Lower lobe of right lung (tissue), 2 donors: ENCODE measurements around the gene GDPD1. TPM values are rescaled to one million over a fixed set of nuclear protein-coding genes. Genes with fewer than 3 reads are reported as not detected.
"Not testable (repeated sequence)": the region's sequence is repeated elsewhere in the genome, so short reads cannot be mapped to it uniquely, and the experiment has no call there.

Experiments
- ATAC-seq, 2 donors: fragments of 200-7000 bp; cut with Tn5 transposase; one replicate each; pipeline ENCODE4 v1.9.1; 2020 to 2022; ENCODE audit warnings: mild to moderate bottlenecking in 2 of 2, moderate library complexity in 2 of 2
- DNase-seq: peaks from one replicate; pipeline ENCODE4 v3.0.0-alpha.2; 2020
- H3K27ac ChIP-seq: fragments of 200-600 bp; one replicate; pipeline ENCODE4 v1.8.0; 2022
- H3K27me3 ChIP-seq: fragments of 200-600 bp; one replicate; pipeline ENCODE4 v1.8.0; 2022; ENCODE audit warnings: low read depth
- H3K36me3 ChIP-seq: fragments of 200-600 bp; one replicate; pipeline ENCODE4 v1.8.0; 2022; ENCODE audit warnings: mild to moderate bottlenecking
- H3K4me1 ChIP-seq: fragments of 200-600 bp; one replicate; pipeline ENCODE4 v1.8.0; 2022
- H3K4me3 ChIP-seq: fragments of 200-600 bp; one replicate; pipeline ENCODE4 v1.8.0; 2022; ENCODE audit warnings: mild to moderate bottlenecking
- H3K9me3 ChIP-seq: fragments of 200-600 bp; one replicate; pipeline ENCODE4 v1.8.0; 2022
- intact Hi-C: fragments of 100-400 bp; cut with DNase I; formaldehyde crosslinking; loops from one replicate; pipeline ENCODE4 v1.11.0; 2022
- total RNA-seq: library from RNA; stranded (reverse); fragmentation: NEBNext Ultra II Directional; extraction: Animal tissue kit (Norgen Biotek cat#: 25700); gene quantifications from one replicate; pipeline ENCODE4 v1.2.1, GENCODE V29; 2021
- TF ChIP-seq, protein P1 (sequence below): fragments of 200-600 bp; IDR thresholded peaks from one replicate; pipeline ENCODE4 v1.8.0; 2022; ENCODE audit warnings: antibody characterized with exemption, mild to moderate bottlenecking
- donor health status: DM: no; HTN: yes; CAD: no; lungs with severe emphysema.

The GDPD1 gene
- total RNA-seq, 1 donor from 2014 or later: 5.3 TPM

GRCh38 chr17:59304811-59305210, 84.5 kb downstream of the GDPD1 start:
- H3K4me1 ChIP-seq: no peaks in the 10 kb centered on the region
- intact Hi-C loops: no loop called here
- H3K4me3 ChIP-seq: no peak overlapping the region
- H3K9me3 ChIP-seq: no peaks in the 10 kb centered on the region
- no peaks in the 10 kb centered on the region for H3K36me3 ChIP-seq
- DNase-seq (no peak), ATAC-seq (no peak)
- H3K27ac ChIP-seq: no peak overlapping the region
- H3K27me3 ChIP-seq: no peaks in the 10 kb centered on the region
- TF ChIP-seq, protein P1, sequence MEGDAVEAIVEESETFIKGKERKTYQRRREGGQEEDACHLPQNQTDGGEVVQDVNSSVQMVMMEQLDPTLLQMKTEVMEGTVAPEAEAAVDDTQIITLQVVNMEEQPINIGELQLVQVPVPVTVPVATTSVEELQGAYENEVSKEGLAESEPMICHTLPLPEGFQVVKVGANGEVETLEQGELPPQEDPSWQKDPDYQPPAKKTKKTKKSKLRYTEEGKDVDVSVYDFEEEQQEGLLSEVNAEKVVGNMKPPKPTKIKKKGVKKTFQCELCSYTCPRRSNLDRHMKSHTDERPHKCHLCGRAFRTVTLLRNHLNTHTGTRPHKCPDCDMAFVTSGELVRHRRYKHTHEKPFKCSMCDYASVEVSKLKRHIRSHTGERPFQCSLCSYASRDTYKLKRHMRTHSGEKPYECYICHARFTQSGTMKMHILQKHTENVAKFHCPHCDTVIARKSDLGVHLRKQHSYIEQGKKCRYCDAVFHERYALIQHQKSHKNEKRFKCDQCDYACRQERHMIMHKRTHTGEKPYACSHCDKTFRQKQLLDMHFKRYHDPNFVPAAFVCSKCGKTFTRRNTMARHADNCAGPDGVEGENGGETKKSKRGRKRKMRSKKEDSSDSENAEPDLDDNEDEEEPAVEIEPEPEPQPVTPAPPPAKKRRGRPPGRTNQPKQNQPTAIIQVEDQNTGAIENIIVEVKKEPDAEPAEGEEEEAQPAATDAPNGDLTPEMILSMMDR: no peak

DNA sequence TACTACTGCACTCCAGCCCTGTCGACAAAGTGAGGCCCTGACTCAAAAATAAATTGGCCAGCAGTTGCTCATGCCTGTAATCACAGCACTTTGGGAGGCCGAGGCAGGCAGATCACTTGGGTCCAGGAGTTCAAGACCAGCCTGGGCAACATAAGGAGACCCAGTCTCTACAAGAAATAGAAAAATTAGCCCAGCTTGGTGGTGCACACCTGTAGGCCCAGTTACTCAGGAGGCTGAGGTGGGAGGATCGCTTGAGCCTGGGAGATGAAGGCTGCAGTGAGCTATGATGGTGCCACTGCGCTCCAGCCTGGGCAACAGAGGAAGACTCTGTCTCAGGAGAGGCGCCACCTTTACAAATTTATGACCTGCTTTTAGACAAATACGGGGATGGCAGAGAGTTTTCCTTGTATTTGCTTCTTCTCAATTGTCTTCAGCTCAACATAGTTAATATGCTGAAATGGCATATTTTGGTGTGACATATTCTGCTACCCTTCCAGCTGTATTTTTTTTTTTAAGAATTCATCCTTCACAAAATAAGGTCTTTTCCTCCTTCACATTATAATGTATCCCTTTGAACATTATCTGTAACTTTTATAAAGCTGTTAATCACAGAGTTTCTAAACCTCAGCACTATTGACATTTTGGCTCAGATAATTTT, 90.1 kb downstream of the GDPD1 start:
- Histone ChIP-seq H3K9me3 (no peaks in the 10 kb centered on the region), H3K27me3 (no peaks in the 10 kb centered on the region), H3K27ac (no peak overlapping the region), H3K4me1 (no peaks in the 10 kb centered on the region), H3K36me3 (no peaks in the 10 kb centered on the region), H3K4me3 (no peak overlapping the region)
- TF ChIP-seq, protein P1: no peak
- ATAC-seq: no peak
- intact Hi-C loops: loop anchor here (10.0 kb wide), 1 partner anchor 134 kb away; no protein-coding TSS in a partner anchor
- no peak for DNase-seq

- ATAC-seq (peak; percentile 94 to 95), DNase-seq (no peak)
- no peaks in the 10 kb centered on the region for H3K27me3 ChIP-seq
- TF ChIP-seq, protein P1: peak; percentile 86
- no peaks in the 10 kb centered on the region for H3K4me1 ChIP-seq
- no peaks in the 10 kb centered on the region for H3K9me3 ChIP-seq
- H3K4me3 ChIP-seq: no peak overlapping the region
- intact Hi-C loops: loop anchor here (10.0 kb wide), 1 partner anchor 134 kb away; no protein-coding TSS in a partner anchor
- H3K36me3 ChIP-seq: no peaks in the 10 kb centered on the region
- H3K27ac ChIP-seq: no peak overlapping the region
Measured at GRCh38 chr17:59311051-59311468, 90.7 kb downstream of the GDPD1 start.

GRCh38 chr17:59311521-59311920, 91.2 kb downstream of the GDPD1 start:
- intact Hi-C loops: loop anchor here (10.0 kb wide), 1 partner anchor 133 kb away; no protein-coding TSS in a partner anchor
- DNase-seq, H3K27ac ChIP-seq, H3K27me3 ChIP-seq, H3K4me1 ChIP-seq, H3K9me3 ChIP-seq, H3K4me3 ChIP-seq, ATAC-seq, H3K36me3 ChIP-seq: not testable (repeated sequence)

GRCh38 chr17:59315866-59316265, 95.6 kb downstream of the GDPD1 start:
- Histone ChIP-seq H3K27me3 (no peaks in the 10 kb centered on the region), H3K4me3 (no peak overlapping the region), H3K9me3 (no peaks in the 10 kb centered on the region), H3K27ac (no peak overlapping the region), H3K36me3 (no peaks in the 10 kb centered on the region), H3K4me1 (no peaks in the 10 kb centered on the region)
- intact Hi-C loops: loop anchor here (10.0 kb wide), 1 partner anchor 129 kb away; no protein-coding TSS in a partner anchor
- TF ChIP-seq, protein P1: no peak
- DNase-seq: no peak
- no peak for ATAC-seq

Other genes starting within 250 kb of the GDPD1 start
- gene TRIM37, start 113.6 kb upstream of the GDPD1 start, total RNA-seq: 19.3 TPM
- gene SKA2, start 65.3 kb upstream of the GDPD1 start, total RNA-seq: 20.9 TPM
- 4.1 TPM for gene PRR11, start 64.8 kb upstream of the GDPD1 start, total RNA-seq
- gene SMG8, start 10.5 kb upstream of the GDPD1 start, total RNA-seq: 14.6 TPM
- 22.9 TPM for gene YPEL2, start 111.1 kb downstream of the GDPD1 start, total RNA-seq